ENCODE results near the gene DES.

The DES gene

GRCh38 chr2:219452361-219453317, 34.5 kb downstream of the DES start:
- in situ Hi-C loops (cut with MboI; ENCODE audit: low sequenced_read_pairs), result no loop called here

- in situ Hi-C loops (cut with MboI; ENCODE audit: low sequenced_read_pairs), result no loop called here
These were observed 35.8 kb downstream of the DES start for GRCh38 chr2:219453671-219454590.

GRCh38 chr2:219455581-219455980, 37.4 kb downstream of the DES start:
- in situ Hi-C loops (cut with MboI; ENCODE audit: low sequenced_read_pairs), result no loop called here

- in situ Hi-C loops (cut with MboI; ENCODE audit: low sequenced_read_pairs), result no loop called here
These were observed 39.7 kb downstream of the DES start for GRCh38 chr2:219457784-219458369.

DNA sequence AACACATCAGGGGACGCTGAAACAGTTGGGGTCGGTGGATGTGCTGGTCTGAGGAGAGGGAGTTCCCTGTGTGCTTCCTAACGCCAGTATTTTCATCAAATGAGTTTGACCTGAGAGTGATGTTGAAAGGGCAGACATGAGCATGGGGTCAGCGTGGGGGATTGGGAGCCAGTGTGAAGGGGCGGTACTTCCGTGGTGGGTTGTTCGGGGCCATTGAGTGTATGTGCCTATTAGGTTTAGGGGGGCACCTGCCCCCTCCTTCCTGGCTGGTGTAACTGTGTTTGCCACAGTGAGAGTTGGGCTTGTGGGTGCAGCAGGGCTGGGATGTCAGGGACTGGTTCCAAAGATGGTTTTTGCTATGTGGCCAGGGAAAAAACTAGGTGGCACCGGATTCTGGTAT, 40.8 kb downstream of the DES start:
- in situ Hi-C loops (cut with MboI; ENCODE audit: low sequenced_read_pairs), result no loop called here

DNA sequence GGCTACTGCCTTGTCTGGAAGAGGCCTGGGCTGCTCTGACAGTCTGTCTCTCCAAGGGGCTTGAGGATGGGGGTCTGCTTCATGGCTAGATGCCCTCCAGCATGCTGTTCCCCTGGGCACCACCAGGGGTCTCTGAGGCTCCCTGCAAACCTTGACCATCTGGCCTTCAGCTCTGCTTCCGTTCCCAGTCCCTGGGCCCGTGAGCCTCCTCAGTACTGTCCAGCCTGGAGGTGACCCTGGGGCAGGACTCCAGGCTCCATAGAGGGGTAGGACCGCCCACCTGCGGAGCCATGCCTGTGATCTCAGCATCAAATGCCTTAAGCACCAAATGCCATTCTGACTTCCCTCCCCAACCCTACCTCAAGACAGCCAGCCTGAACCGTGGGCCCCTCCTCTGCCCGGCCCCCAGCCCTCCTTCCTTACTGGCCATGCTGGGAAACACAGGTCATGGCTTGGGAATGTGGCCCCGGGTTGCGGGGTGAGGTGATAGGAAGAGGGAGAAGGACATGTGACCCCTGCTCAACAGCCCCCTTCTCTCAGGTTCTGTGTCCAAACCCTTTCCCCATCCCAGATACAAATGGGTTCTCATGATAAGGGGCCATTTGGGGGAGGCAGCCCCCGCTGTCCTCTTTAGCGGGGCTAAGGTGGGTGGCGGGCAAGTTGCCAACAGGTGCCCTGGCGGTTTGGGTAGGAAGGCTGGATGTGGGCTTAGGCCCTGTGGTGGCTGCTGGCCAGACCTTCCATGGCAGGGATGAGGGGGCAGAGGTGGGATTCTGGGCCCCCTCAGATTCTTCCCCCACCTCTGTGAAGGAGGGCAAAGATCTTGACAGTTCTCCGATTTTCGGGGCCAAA, 41.5 kb downstream of the DES start:
- in situ Hi-C loops (cut with MboI; ENCODE audit: low sequenced_read_pairs), result no loop called here

DNA sequence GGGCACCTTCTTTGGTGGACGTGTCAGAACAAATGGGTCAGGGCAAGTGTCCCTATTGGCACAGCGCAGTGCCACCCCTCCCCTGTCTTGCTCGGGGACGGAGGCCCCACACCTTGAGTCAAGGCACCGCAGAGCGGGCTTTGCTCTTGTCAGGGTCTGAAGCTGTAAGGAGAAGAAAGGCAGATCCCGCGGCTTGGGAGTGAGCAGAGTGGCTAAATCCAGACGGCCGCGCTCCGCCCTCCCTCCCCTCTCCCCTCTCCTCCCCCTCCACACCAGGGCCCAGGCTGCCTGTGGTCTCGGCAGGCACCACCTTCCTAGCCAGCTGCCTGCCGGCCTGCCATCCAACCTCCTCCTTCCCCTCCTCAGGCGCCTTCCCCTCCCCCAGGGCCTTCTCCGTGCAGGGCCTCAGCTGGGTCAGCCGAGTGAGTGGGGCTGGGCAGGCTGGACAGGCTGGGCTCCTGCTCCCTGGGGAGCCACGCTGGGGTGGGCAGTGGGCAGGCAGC, 42.3 kb downstream of the DES start:
- in situ Hi-C loops (cut with MboI; ENCODE audit: low sequenced_read_pairs), result no loop called here

DNA sequence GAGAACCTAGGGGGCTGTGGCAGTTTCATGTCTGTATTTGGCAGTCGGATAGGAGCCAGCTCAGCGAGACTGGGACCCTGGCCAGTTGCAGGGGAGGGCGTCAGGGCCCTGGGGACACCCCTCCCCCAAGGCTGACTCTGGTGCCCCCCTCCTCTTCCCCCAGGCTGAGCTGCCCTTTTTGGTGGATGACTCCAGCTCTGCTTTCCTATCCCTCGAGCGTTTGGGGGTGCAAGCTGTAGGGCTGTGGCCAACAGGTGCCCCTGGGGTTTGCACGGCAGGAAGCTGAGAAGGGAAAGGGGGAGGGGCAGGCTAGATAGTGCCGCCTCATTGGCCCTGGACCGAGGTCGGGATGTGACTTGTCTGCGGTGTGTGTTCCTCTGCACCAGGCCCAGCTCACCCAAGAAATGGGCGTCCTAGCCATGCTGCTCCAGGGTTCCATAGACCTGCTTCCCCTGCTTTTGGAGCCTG, 42.9 kb downstream of the DES start:
- in situ Hi-C loops (cut with MboI; ENCODE audit: low sequenced_read_pairs), result no loop called here

DNA sequence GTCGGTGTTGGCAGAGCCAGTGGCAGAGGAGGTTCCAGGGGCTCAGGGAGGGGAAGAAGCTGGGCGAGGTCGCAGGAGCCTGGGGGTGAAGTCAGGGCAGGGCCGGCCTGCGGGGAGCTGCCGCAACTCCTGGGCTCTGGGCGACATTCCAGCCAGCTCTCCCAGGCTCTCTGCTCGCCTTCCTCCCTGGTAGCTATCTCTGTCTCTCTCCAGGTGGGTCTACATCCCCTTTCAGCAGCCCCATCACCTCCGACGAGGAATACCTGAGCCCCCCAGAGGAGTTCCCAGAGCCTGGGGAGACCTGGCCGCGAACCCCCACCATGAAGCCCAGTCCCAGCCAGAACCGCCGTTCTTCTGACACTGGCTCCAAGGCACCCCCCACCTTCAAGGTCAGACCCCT, 43.5 kb downstream of the DES start:
- in situ Hi-C loops (cut with MboI; ENCODE audit: low sequenced_read_pairs), result no loop called here

DNA sequence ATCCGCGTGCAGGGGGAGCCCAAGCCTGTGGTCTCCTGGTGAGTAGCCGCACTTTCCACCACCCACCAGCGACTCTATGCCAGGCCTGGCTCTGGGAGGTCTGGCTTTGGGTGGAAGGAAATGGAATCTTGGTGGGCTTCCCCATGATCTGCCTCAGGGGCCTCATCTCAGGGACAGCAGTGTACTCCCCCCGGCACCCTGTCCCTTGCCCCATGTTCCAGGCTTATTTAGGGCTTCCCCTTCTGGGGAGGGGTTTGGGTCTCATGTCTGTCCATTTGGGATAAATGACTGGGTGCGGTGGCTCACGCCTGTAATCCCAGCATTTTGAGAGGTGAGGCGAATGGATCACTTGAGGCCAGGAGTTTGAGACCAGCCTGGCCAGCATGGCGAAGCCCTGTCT, 44.2 kb downstream of the DES start:
- in situ Hi-C loops (cut with MboI; ENCODE audit: low sequenced_read_pairs), result no loop called here

- in situ Hi-C loops (cut with MboI; ENCODE audit: low sequenced_read_pairs), result no loop called here
These were observed 46.3 kb downstream of the DES start for GRCh38 chr2:219464286-219465032.

DNA sequence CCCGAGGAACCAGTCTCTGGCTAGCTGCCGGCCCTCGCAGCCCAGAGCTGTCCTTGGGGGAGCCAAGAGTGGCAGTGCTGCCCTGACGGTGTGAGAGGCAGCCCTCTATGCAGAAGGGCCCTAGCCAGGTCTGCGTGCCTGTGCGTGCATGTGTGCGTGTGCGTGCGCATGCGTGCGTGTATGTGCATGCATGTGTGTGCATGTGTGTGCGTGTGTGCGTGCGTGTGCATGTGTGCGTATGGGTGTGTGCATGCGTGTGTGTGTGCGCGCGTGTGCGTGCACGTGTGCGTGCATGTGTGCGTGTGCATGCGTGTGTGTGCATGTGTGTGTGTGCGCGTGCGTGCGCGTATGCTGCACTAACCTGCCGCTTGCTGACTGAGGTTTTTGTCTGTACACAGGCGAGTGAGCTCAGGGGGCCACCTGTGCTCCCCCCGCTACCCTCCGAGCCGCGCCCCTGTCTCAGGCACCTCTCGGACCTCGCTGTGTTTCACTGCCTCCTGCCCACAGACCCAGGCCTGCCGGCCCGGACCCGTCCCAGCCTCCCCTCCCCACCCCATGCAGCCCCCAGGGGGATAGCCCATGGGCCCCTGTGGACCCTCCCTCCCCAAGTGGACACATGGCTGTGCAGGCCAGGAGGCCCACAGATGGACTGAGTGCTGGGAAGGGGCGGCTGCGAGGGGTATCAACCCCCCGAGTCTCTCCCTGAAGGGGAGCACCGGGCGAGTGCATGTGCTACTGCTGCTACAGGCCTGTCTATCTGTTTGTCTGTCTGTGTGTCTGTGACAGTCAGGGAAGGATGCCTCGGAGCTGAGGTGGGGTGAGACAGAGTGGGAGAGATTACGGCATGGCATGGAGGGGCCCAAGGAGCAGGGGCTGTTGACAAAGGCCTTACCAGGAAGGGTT, 47.7 kb downstream of the DES start:
- in situ Hi-C loops (cut with MboI; ENCODE audit: low sequenced_read_pairs), result no loop called here

GRCh38 chr2:219466816-219467735, 48.9 kb downstream of the DES start:
- in situ Hi-C loops (cut with MboI; ENCODE audit: low sequenced_read_pairs), result no loop called here

GRCh38 chr2:219467736-219468075, 49.5 kb downstream of the DES start:
- in situ Hi-C loops (cut with MboI; ENCODE audit: low sequenced_read_pairs), result no loop called here

GRCh38 chr2:219468410-219469185, 50.4 kb downstream of the DES start:
- in situ Hi-C loops (cut with MboI; ENCODE audit: low sequenced_read_pairs), result no loop called here

DNA sequence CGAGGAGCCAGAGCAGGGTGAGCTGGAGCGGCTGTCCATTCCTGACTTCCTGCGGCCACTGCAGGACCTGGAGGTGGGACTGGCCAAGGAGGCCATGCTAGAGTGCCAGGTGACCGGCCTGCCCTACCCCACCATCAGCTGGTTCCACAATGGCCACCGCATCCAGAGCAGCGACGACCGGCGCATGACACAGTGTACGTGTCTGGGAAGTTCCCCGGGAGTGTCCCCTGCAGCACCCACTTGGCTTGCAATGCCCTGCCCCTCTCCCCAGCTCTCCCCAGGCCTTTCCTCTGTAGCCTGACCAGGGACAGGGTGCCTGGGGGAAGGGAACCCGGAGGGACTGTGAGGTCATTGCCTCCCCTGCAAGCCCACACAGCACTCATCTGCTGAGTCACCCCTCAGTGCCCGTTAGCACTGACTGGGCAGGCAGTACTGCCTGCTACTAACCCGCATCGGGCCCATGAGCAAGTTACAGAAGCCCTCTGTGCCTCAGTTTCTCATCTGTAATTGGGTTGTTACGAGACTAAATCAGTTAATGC, 51.1 kb downstream of the DES start:
- in situ Hi-C loops (cut with MboI; ENCODE audit: low sequenced_read_pairs), result no loop called here
